ENCODE measurements around the gene MFGE8. TPM values are rescaled to one million over a fixed set of nuclear protein-coding genes. Genes with fewer than 3 reads are reported as not detected.
"Not testable (repeated sequence)": the region's sequence is repeated elsewhere in the genome, so short reads cannot be mapped to it uniquely, and the experiment has no call there.

The MFGE8 gene
- 149 and 151 TPM in 2 replicates for total RNA-seq (2014; rRNA removed; shearing (Covaris generic))

- Histone ChIP-seq H3K27me3 (replicated peaks) (no peaks in the 10 kb centered on the region), H3K9me3 (replicated peaks) (no peaks in the 10 kb centered on the region), H3K4me3 (peak within 1 kb of the TSS; percentile 65), H3K4me1 (replicated peaks) (peaks cover 26% of the 10 kb centered on the region), H3K36me3 (peaks cover 32% of the 10 kb centered on the region), H3K27ac (peak within 1 kb of the TSS; percentile 73)
- peak; percentile 81 to 83 for DNase-seq (ENCODE audit: low read depth in 1 of 2, low spot score in 2 of 2)
Observed at GRCh38 chr15:88913017-88913849, at the start of gene MFGE8. Gene MFGE8 (minus strand): TSS chr15:88913379. CDS start chr15:88913319, 60 bp downstream.

- Histone ChIP-seq H3K4me3 (no peak overlapping the region), H3K27ac (no peak overlapping the region), H3K9me3 (replicated peaks) (no peaks in the 10 kb centered on the region), H3K4me1 (replicated peaks) (no peaks in the 10 kb centered on the region; the same call in 1 of the 2 replicates), H3K27me3 (replicated peaks) (no peaks in the 10 kb centered on the region), H3K36me3 (no peaks in the 10 kb centered on the region)
- DNase-seq (ENCODE audit: low read depth in 1 of 2, low spot score in 2 of 2), result no peak
Observed at GRCh38 chr15:88959445-88959844, 46.3 kb upstream of the MFGE8 start.

GRCh38 chr15:88956906-88957305, 43.7 kb upstream of the MFGE8 start:
- H3K36me3 ChIP-seq, result no peaks in the 10 kb centered on the region
- no peak for DNase-seq (ENCODE audit: low read depth in 1 of 2, low spot score in 2 of 2)

GRCh38 chr15:88956263-88956662, 43.1 kb upstream of the MFGE8 start:
- no peak for DNase-seq (ENCODE audit: low read depth in 1 of 2, low spot score in 2 of 2)
- no peaks in the 10 kb centered on the region for H3K4me1 ChIP-seq (replicated peaks)
- no peak overlapping the region for H3K27ac ChIP-seq
- no peaks in the 10 kb centered on the region for H3K27me3 ChIP-seq (replicated peaks)
- H3K9me3 ChIP-seq (replicated peaks), result no peaks in the 10 kb centered on the region
- no peak overlapping the region for H3K4me3 ChIP-seq
- no peaks in the 10 kb centered on the region for H3K36me3 ChIP-seq

More at GRCh38 chr15:88956906-88957305, 43.7 kb upstream of the MFGE8 start:
- H3K27ac ChIP-seq, result no peak overlapping the region
- H3K9me3 ChIP-seq (replicated peaks), result no peaks in the 10 kb centered on the region
- H3K27me3 ChIP-seq (replicated peaks), result no peaks in the 10 kb centered on the region
- no peaks in the 10 kb centered on the region; the same call in 1 of the 2 replicates for H3K4me1 ChIP-seq (replicated peaks)
- no peak overlapping the region for H3K4me3 ChIP-seq

- no peak for DNase-seq (ENCODE audit: low read depth in 1 of 2, low spot score in 2 of 2)
- Histone ChIP-seq H3K4me3 (no peak overlapping the region), H3K4me1 (replicated peaks) (no peaks in the 10 kb centered on the region), H3K9me3 (replicated peaks) (no peaks in the 10 kb centered on the region), H3K36me3 (no peaks in the 10 kb centered on the region), H3K27ac (no peak overlapping the region), H3K27me3 (replicated peaks) (no peaks in the 10 kb centered on the region)
Observed at GRCh38 chr15:88954431-88955277, 41.5 kb upstream of the MFGE8 start.

- no peak overlapping the region for H3K27ac ChIP-seq
- H3K36me3 ChIP-seq, result no peaks in the 10 kb centered on the region
- no peak overlapping the region for H3K4me3 ChIP-seq
- no peaks in the 10 kb centered on the region for H3K4me1 ChIP-seq (replicated peaks)
- no peaks in the 10 kb centered on the region for H3K27me3 ChIP-seq (replicated peaks)
- no peak for DNase-seq (ENCODE audit: low read depth in 1 of 2, low spot score in 2 of 2)
- no peaks in the 10 kb centered on the region for H3K9me3 ChIP-seq (replicated peaks)
Observed at GRCh38 chr15:88950600-88951160, 37.5 kb upstream of the MFGE8 start.

- Histone ChIP-seq H3K36me3 (no peaks in the 10 kb centered on the region), H3K4me3 (no peak overlapping the region), H3K4me1 (replicated peaks) (no peaks in the 10 kb centered on the region), H3K9me3 (replicated peaks) (no peaks in the 10 kb centered on the region), H3K27ac (no peak overlapping the region), H3K27me3 (replicated peaks) (no peaks in the 10 kb centered on the region)
- no peak for DNase-seq (ENCODE audit: low read depth in 1 of 2, low spot score in 2 of 2)
Observed at GRCh38 chr15:88949734-88950400, 36.7 kb upstream of the MFGE8 start.

- no peak for DNase-seq (ENCODE audit: low read depth in 1 of 2, low spot score in 2 of 2)
- Histone ChIP-seq H3K9me3 (replicated peaks) (no peaks in the 10 kb centered on the region), H3K27ac (no peak overlapping the region)
Observed at GRCh38 chr15:88940110-88940675, 27.0 kb upstream of the MFGE8 start.

GRCh38 chr15:88939486-88939806, 26.3 kb upstream of the MFGE8 start:
- Histone ChIP-seq H3K27ac (no peak overlapping the region), H3K4me3 (no peak overlapping the region), H3K9me3 (replicated peaks) (no peaks in the 10 kb centered on the region), H3K4me1 (replicated peaks) (peaks cover 3% of the 10 kb centered on the region; the same call in 1 of the 2 replicates), H3K27me3 (replicated peaks) (no peaks in the 10 kb centered on the region), H3K36me3 (no peaks in the 10 kb centered on the region)
- no peak for DNase-seq (ENCODE audit: low read depth in 1 of 2, low spot score in 2 of 2)

More at GRCh38 chr15:88940110-88940675, 27.0 kb upstream of the MFGE8 start:
- H3K4me3 ChIP-seq, result no peak overlapping the region
- H3K4me1 ChIP-seq (replicated peaks), result peaks cover 3% of the 10 kb centered on the region; the same call in 1 of the 2 replicates
- no peaks in the 10 kb centered on the region for H3K36me3 ChIP-seq
- no peaks in the 10 kb centered on the region for H3K27me3 ChIP-seq (replicated peaks)

- DNase-seq (ENCODE audit: low read depth in 1 of 2, low spot score in 2 of 2), result no peak
- Histone ChIP-seq H3K4me3 (no peak overlapping the region), H3K9me3 (replicated peaks) (0 out of 2 replicates have a peak, but pooled peaks cover under 1% of the 10 kb centered on the region), H3K36me3 (no peaks in the 10 kb centered on the region), H3K4me1 (replicated peaks) (peaks cover 3% of the 10 kb centered on the region; the same call in 1 of the 2 replicates), H3K27me3 (replicated peaks) (no peaks in the 10 kb centered on the region), H3K27ac (no peak overlapping the region)
Observed at GRCh38 chr15:88938802-88939485, 25.8 kb upstream of the MFGE8 start.

GRCh38 chr15:88934449-88934848, 21.3 kb upstream of the MFGE8 start:
- not testable (repeated sequence) for H3K27me3 ChIP-seq (replicated peaks); H3K4me3 ChIP-seq; DNase-seq (ENCODE audit: low read depth in 1 of 2, low spot score in 2 of 2); H3K4me1 ChIP-seq (replicated peaks); H3K27ac ChIP-seq; H3K36me3 ChIP-seq; H3K9me3 ChIP-seq (replicated peaks)

- Histone ChIP-seq H3K9me3 (replicated peaks) (0 out of 2 replicates have a peak, but pooled peaks cover 2% of the 10 kb centered on the region), H3K4me3 (no peak overlapping the region), H3K27me3 (replicated peaks) (no peaks in the 10 kb centered on the region), H3K36me3 (no peaks in the 10 kb centered on the region), H3K4me1 (replicated peaks) (0 out of 2 replicates have a peak, but pooled peaks cover 3% of the 10 kb centered on the region), H3K27ac (no peak overlapping the region)
- no peak for DNase-seq (ENCODE audit: low read depth in 1 of 2, low spot score in 2 of 2)
Observed at GRCh38 chr15:88932875-88933330, 19.7 kb upstream of the MFGE8 start.

Measured in SJSA1 (cell line).